Ishikawa (cell line): ENCODE measurements around the gene DND1.
A peak's percentile ranks its signal among the peaks of the same experiment; 100 is the strongest.

Experiments used
- CEBPB ChIP-seq: IDR thresholded peaks from 2 replicates; pipeline ENCODE4 v1.6.1; 2012
- CREB1 ChIP-seq: IDR thresholded peaks from 2 replicates; pipeline ENCODE4 v1.6.1; 2012; ENCODE audit warnings: low read depth
- EGR1 ChIP-seq: IDR thresholded peaks from 2 replicates; pipeline ENCODE4 v1.6.1; 2012
- EP300 ChIP-seq: IDR thresholded peaks from 2 replicates; pipeline ENCODE4 v1.6.1; 2012; ENCODE audit warnings: borderline replicate concordance
- FOXM1 ChIP-seq: IDR thresholded peaks from 2 replicates; pipeline ENCODE4 v1.6.1; 2012; ENCODE audit warnings: low read depth, borderline replicate concordance
- MAX ChIP-seq: IDR thresholded peaks from 2 replicates; pipeline ENCODE4 v1.6.1; 2012
- NFIC ChIP-seq: IDR thresholded peaks from 2 replicates; pipeline ENCODE4 v1.6.1; 2012
- RAD21 ChIP-seq: IDR thresholded peaks from 2 replicates; pipeline ENCODE4 v1.6.1; 2012; ENCODE audit warnings: low read depth
- REST ChIP-seq: IDR thresholded peaks from 2 replicates; pipeline ENCODE4 v1.6.1; 2012; ENCODE audit warnings: low read depth, mild to moderate bottlenecking
- TAF1 ChIP-seq: IDR thresholded peaks from 2 replicates; pipeline ENCODE4 v1.6.1; 2012; ENCODE audit warnings: low read depth, mild to moderate bottlenecking
- TCF12 ChIP-seq: IDR thresholded peaks from 2 replicates; pipeline ENCODE4 v1.6.1; 2012; ENCODE audit warnings: low read depth
- TEAD4 ChIP-seq: IDR thresholded peaks from 2 replicates; pipeline ENCODE4 v1.6.1; 2012
- USF1 ChIP-seq: IDR thresholded peaks from 2 replicates; pipeline ENCODE4 v1.6.1; 2012
- YY1 ChIP-seq: IDR thresholded peaks from 2 replicates; pipeline ENCODE4 v1.6.1; 2012; ENCODE audit warnings: low read depth
- ZBTB7A ChIP-seq: IDR thresholded peaks from 2 replicates; pipeline ENCODE4 v1.6.1; 2012; ENCODE audit warnings: low read depth

The DND1 gene

GRCh38 chr5:140672455-140673186, 755 bp downstream of the DND1 start:
- TF ChIP-seq EP300: no peak
- TF ChIP-seq ZBTB7A: no peak

- no peak for TF ChIP-seq CEBPB
- no peak for TF ChIP-seq FOXM1
- TF ChIP-seq TCF12: no peak
- no peak for TF ChIP-seq RAD21
- TF ChIP-seq ZBTB7A: no peak
- no peak for TF ChIP-seq USF1
- no peak for TF ChIP-seq MAX
- TF ChIP-seq TAF1: no peak
- TF ChIP-seq NFIC: no peak
- TF ChIP-seq EP300: no peak
- TF ChIP-seq REST: no peak
- TF ChIP-seq EGR1: no peak
- no peak for TF ChIP-seq YY1
- TF ChIP-seq CREB1: no peak
- no peak for TF ChIP-seq TEAD4
These were observed 1.8 kb downstream of the DND1 start for GRCh38 chr5:140671472-140672125.

GRCh38 chr5:140664359-140665119, 8.8 kb downstream of the DND1 start, which contains the start of gene WDR55:
WDR55 (plus strand) TSS chr5:140664904; CDS start chr5:140664913, 9 bp downstream.
- TF ChIP-seq USF1: no peak; the same call in 1 of the 2 replicates
- peak; percentile 77 for TF ChIP-seq MAX
- TF ChIP-seq CREB1: no peak
- TF ChIP-seq YY1: peak; percentile 32; the same call in 1 of the 2 replicates
- TF ChIP-seq TEAD4: no peak
- peak; percentile 8; the same call in 1 of the 2 replicates for TF ChIP-seq TCF12
- no peak for TF ChIP-seq REST
- TF ChIP-seq EGR1: peak; percentile 59; the same call in 1 of the 2 replicates
- TF ChIP-seq TAF1: peak; percentile 87
- TF ChIP-seq NFIC: no peak; the same call in 1 of the 2 replicates
- no peak for TF ChIP-seq RAD21
- TF ChIP-seq ZBTB7A: no peak
- peak; percentile 6; the same call in 1 of the 2 replicates for TF ChIP-seq EP300
- peak; percentile 9; the same call in 1 of the 2 replicates for TF ChIP-seq FOXM1
- TF ChIP-seq CEBPB: no peak; the same call in 1 of the 2 replicates

GRCh38 chr5:140664030-140664358, 9.4 kb downstream of the DND1 start:
- TF ChIP-seq MAX (peak; percentile 36; the same call in 1 of the 2 replicates), EP300 (no peak)

- TF ChIP-seq FOXM1 (no peak), TAF1 (no peak), EP300 (no peak), NFIC (no peak), RAD21 (no peak), EGR1 (no peak), MAX (no peak), TEAD4 (no peak), CEBPB (no peak), ZBTB7A (no peak)
These were observed 14.5 kb downstream of the DND1 start for GRCh38 chr5:140658870-140659269.
